H1 (cell line): ENCODE results near the gene ZMIZ1. TPM values are rescaled to one million over a fixed set of nuclear protein-coding genes. Genes with fewer than 3 reads are reported as not detected.

Experiments
- CTCF ChIA-PET: fragments of 300-600 bp; sonication (Branson Sonifier 250); formaldehyde crosslinking; loops from one replicate; lab custom pipeline; 2021; ENCODE audit not compliant: partially characterized antibody; lab: Charles Lee
- POLR2A ChIA-PET: fragments of 300-600 bp; sonication (Branson Sonifier 250); formaldehyde crosslinking; loops from one replicate; lab custom pipeline; 2021; ENCODE audit warnings: inconsistent platforms; ENCODE audit not compliant: partially characterized antibody; lab: Charles Lee
- DNase-seq, 2 experiments: peaks; one replicate each; pipeline versions ENCODE4 v3.0.0 to v3.0.0-alpha.2; 2010 to 2022; ENCODE audit warnings: low spot score in 2 of 2, low read depth in 1 of 2, mixed read lengths in 1 of 2
- FAIRE-seq: peaks from 2 replicates; lab custom pipeline; 2011; peaks lifted over from hg19 to GRCh38; lab: Jason Lieb, UNC
- H2AFZ ChIP-seq: 2 replicates; pipeline ENCODE4 v1.8.1; 2012; ENCODE audit warnings: low read length, inconsistent platforms
- H2AK5ac ChIP-seq: 2 replicates; pipeline ENCODE4 v1.6.1; 2013; ENCODE audit warnings: low read depth, low read length
- H2BK120ac ChIP-seq: replicated peaks from 2 replicates; pipeline ENCODE3; 2013; ENCODE audit warnings: low read depth, low read length, inconsistent platforms
- H2BK12ac ChIP-seq: 2 replicates; pipeline ENCODE4 v1.6.1; 2013; ENCODE audit warnings: low read depth, low read length
- H2BK15ac ChIP-seq: 2 replicates; pipeline ENCODE4 v1.6.1; 2013; ENCODE audit warnings: low read length
- H2BK20ac ChIP-seq: 2 replicates; pipeline ENCODE4 v1.6.1; 2013; ENCODE audit warnings: low read length
- H2BK5ac ChIP-seq: 2 replicates; pipeline ENCODE4 v1.6.1; 2013; ENCODE audit warnings: low read depth, low read length
- H3K14ac ChIP-seq: 2 replicates; pipeline ENCODE4 v1.6.1; 2013; ENCODE audit warnings: inconsistent platforms; ENCODE audit not compliant: insufficient read length
- H3K18ac ChIP-seq: 2 replicates; pipeline ENCODE4 v1.6.1; 2013; ENCODE audit warnings: low read length; ENCODE audit errors: extremely low read depth
- H3K23ac ChIP-seq: 2 replicates; pipeline ENCODE4 v1.6.1; 2013; ENCODE audit warnings: inconsistent platforms; ENCODE audit not compliant: insufficient read length
- H3K23me2 ChIP-seq: 2 replicates; pipeline ENCODE4 v1.6.1; 2013; ENCODE audit warnings: low read depth, low read length
- H3K27ac ChIP-seq: 2 replicates; pipeline ENCODE4 v1.6.1; 2011; ENCODE audit warnings: low read depth, low read length, inconsistent platforms
- H3K27me3 ChIP-seq, 4 experiments: replicated peaks in 1 of 4; 1 replicate in 1 of 4; 2 replicates in 3 of 4; pipeline versions ENCODE4 v1.6.1 to v1.8.1; 2011 to 2013; ENCODE audit warnings: low read length in 3 of 4, mild to moderate bottlenecking in 3 of 4, inconsistent platforms in 2 of 4, mixed read lengths in 2 of 4, moderate library complexity in 1 of 4; ENCODE audit not compliant: control insufficient read depth in 3 of 4, insufficient read depth in 3 of 4; ENCODE audit errors: extremely low read depth in 1 of 4
- H3K36me3 ChIP-seq, 4 experiments: 2 replicates each; pipeline versions ENCODE4 v1.6.1 to v1.8.1; 2011 to 2013; ENCODE audit warnings: mild to moderate bottlenecking in 4 of 4, low read length in 3 of 4, moderate library complexity in 2 of 4, control low read depth in 1 of 4, inconsistent platforms in 1 of 4; ENCODE audit not compliant: insufficient read depth in 4 of 4, control insufficient read depth in 2 of 4
- H3K4ac ChIP-seq: replicated peaks from 2 replicates; pipeline ENCODE3; 2013; ENCODE audit warnings: low read length, low read depth, mixed read lengths, inconsistent platforms; ENCODE audit not compliant: insufficient read length
- H3K4me1 ChIP-seq, 4 experiments: replicated peaks in 1 of 4; 1 replicate in 1 of 4; 2 replicates in 3 of 4; pipeline versions ENCODE4 v1.6.1 to v1.8.1; 2011 to 2013; ENCODE audit warnings: low read length in 3 of 4, inconsistent platforms in 2 of 4, mixed read lengths in 1 of 4; ENCODE audit not compliant: insufficient read depth in 4 of 4, control insufficient read depth in 3 of 4
- H3K4me2 ChIP-seq, 2 experiments: 2 replicates each; pipeline versions ENCODE4 v1.6.1 to v1.8.1; 2011 to 2013; ENCODE audit warnings: low read depth in 2 of 2, low read length in 2 of 2, control low read depth in 1 of 2, inconsistent platforms in 1 of 2, mild to moderate bottlenecking in 1 of 2; ENCODE audit not compliant: insufficient read depth in 1 of 2
- H3K4me3 ChIP-seq, 4 experiments: fragments of 200-600, 300-600 bp in 1 of 4; sonication (generic), shearing (Covaris generic), sonication (Bioruptor Twin) in 1 of 4; 2 replicates each; pipeline versions ENCODE4 v1.5.1 to v1.8.1; 2011 to 2016; ENCODE audit warnings: low read length in 4 of 4, low read depth in 3 of 4, control low read depth in 2 of 4, inconsistent platforms in 2 of 4, mild to moderate bottlenecking in 2 of 4, mixed read lengths in 1 of 4, moderate library complexity in 1 of 4; ENCODE audit not compliant: insufficient read depth in 2 of 4; ENCODE audit errors: extremely low read depth in 1 of 4
- H3K56ac ChIP-seq: replicated peaks from 2 replicates; pipeline ENCODE3; 2013; ENCODE audit warnings: low read depth, mild to moderate bottlenecking, mixed read lengths, low read length, inconsistent platforms; ENCODE audit not compliant: insufficient read length
- H3K79me1 ChIP-seq: 2 replicates; pipeline ENCODE4 v1.6.1; 2013; ENCODE audit warnings: low read depth, low read length, control low read depth
- H3K79me2 ChIP-seq, 2 experiments: 2 replicates each; pipeline versions ENCODE4 v1.6.1 to v1.8.1; 2012 to 2013; ENCODE audit warnings: low read length in 2 of 2, mild to moderate bottlenecking in 2 of 2, inconsistent platforms in 1 of 2; ENCODE audit not compliant: insufficient read depth in 2 of 2, control insufficient read depth in 1 of 2
- H3K9ac ChIP-seq, 4 experiments: replicated peaks in 1 of 4; 1 replicate in 1 of 4; 2 replicates in 3 of 4; pipeline versions ENCODE4 v1.6.1 to v1.8.1; 2011 to 2013; ENCODE audit warnings: low read depth in 3 of 4, low read length in 3 of 4, control low read depth in 2 of 4, mild to moderate bottlenecking in 2 of 4, moderate library complexity in 2 of 4, inconsistent platforms in 1 of 4; ENCODE audit errors: extremely low read depth in 1 of 4
- H3K9me3 ChIP-seq, 2 experiments: 2 replicates each; pipeline versions ENCODE4 v1.6.1 to v1.8.1; 2012 to 2013; ENCODE audit warnings: mild to moderate bottlenecking in 2 of 2, moderate library complexity in 2 of 2, control low read depth in 1 of 2, inconsistent platforms in 1 of 2, low read depth in 1 of 2, low read length in 1 of 2, mixed read lengths in 1 of 2; ENCODE audit not compliant: insufficient read depth in 2 of 2
- H4K20me1 ChIP-seq, 2 experiments: replicated peaks in 1 of 2; 2 replicates each; pipeline versions ENCODE3 to v1.8.1; 2011 to 2013; ENCODE audit warnings: inconsistent platforms in 2 of 2, low read length in 2 of 2, mild to moderate bottlenecking in 1 of 2; ENCODE audit not compliant: insufficient read depth in 2 of 2, control insufficient read depth in 1 of 2
- H4K5ac ChIP-seq: 2 replicates; pipeline ENCODE4 v1.6.1; 2013; ENCODE audit warnings: low read length, low read depth, mixed read lengths, inconsistent platforms; ENCODE audit not compliant: insufficient read length
- H4K8ac ChIP-seq: 2 replicates; pipeline ENCODE4 v1.8.0; 2013; ENCODE audit warnings: mild to moderate bottlenecking, moderate library complexity, low read length, inconsistent platforms; ENCODE audit not compliant: insufficient read depth; ENCODE audit errors: extremely low read depth
- H4K91ac ChIP-seq: replicated peaks from 2 replicates; pipeline ENCODE3; 2013; ENCODE audit warnings: low read length, mixed read lengths, inconsistent platforms; ENCODE audit not compliant: insufficient read length
- KDM1A ChIP-seq: fragments of 200-600, 300-600 bp; sonication (generic); IDR thresholded peaks from 2 replicates; pipeline ENCODE4 v1.7.1; 2016; ENCODE audit warnings: mild to moderate bottlenecking, low read length, borderline replicate concordance
- WGBS, 2 experiments: shearing (Covaris generic) in 1 of 2; methylation state at CpG; one replicate each; pipeline versions ENCODE4 v1.1.6 to v1.1.7; 2013 to 2015; ENCODE audit warnings: low lambda C conversion rate in 2 of 2, mixed read lengths in 2 of 2, inconsistent platforms in 1 of 2, low coverage in 1 of 2, missing lambda C conversion rate in 1 of 2; ENCODE audit not compliant: insufficient replicate concordance in 2 of 2, insufficient coverage in 1 of 2, insufficient read length in 1 of 2; ENCODE audit errors: extremely low coverage in 1 of 2, missing lambda C conversion rate in 1 of 2; 5-methylcytosine and 5-hydroxymethylcytosine counted together
- polyA plus RNA-seq, 7 experiments: library from polyadenylated mRNA; depleted of rRNA in 3 of 7; stranded (reverse) in 5 of 7; unstranded in 2 of 7; fragments of >200 nt in 5 of 7; fragments of 200-250 nt in 2 of 7; gene quantifications; 1 replicate in 5 of 7; 2 replicates in 1 of 7; 4 replicates in 1 of 7; pipeline versions ENCODE4 v1.2.1 to v1.2.3, GENCODE V29; 2011 to 2013; ENCODE audit warnings: missing spikeins in 2 of 7, mixed read lengths in 2 of 7
- total RNA-seq: library from RNA; stranded (reverse); fragmentation: NEBNext Ultra II Directional; extraction: Animal tissue kit (Norgen Biotek cat#: 25700); gene quantifications from 2 replicates; pipeline ENCODE4 v1.2.1, GENCODE V29; 2021

ZMIZ1 gene
- total and polyA plus RNA-seq, 2 of the 8 experiments (the other 6 are each of a cell fraction or from before 2014, with no cell fraction given), result 8.1 to 28.0 TPM

- no peaks in the 10 kb centered on the region for H3K9me3 ChIP-seq
- H4K8ac ChIP-seq, result no peak overlapping the region
- H3K27ac ChIP-seq, result no peak overlapping the region
- H3K4ac ChIP-seq, result no peak overlapping the region
- no peaks in the 10 kb centered on the region for H3K79me2 ChIP-seq
- WGBS, 2 experiments, result 86% methylated on average over 7 of the region's 7 CpGs; no CpG with 5 or more reads in 1 of the 2 experiments
- H3K56ac ChIP-seq, result no peak overlapping the region
- no peak overlapping the region for H2BK12ac ChIP-seq
- no peak overlapping the region for H2AFZ ChIP-seq
- H2BK120ac ChIP-seq, result no peak overlapping the region
- H4K5ac ChIP-seq, result no peak overlapping the region
- DNase-seq (no peak), FAIRE-seq (no peak)
- H3K23me2 ChIP-seq, result no peaks in the 10 kb centered on the region; the same call in 1 of the 2 replicates
- no peaks in the 10 kb centered on the region for H3K79me1 ChIP-seq
- H3K14ac ChIP-seq, result no peak overlapping the region
- H3K4me1 ChIP-seq, result peaks cover 0 to 2% (median 0%) of the 10 kb centered on the region in 4 experiments; a peak in 1 of 7 replicates
- no peak overlapping the region for H2BK15ac ChIP-seq
- H3K23ac ChIP-seq, result no peak overlapping the region
- ChIA-PET POLR2A (no interaction called here), CTCF (interaction anchor here (1.2 kb wide), 2 partner anchors 15 to 16 kb away, joined by 3 read pairs; no protein-coding TSS in a partner anchor)
- no peak overlapping the region for H2BK20ac ChIP-seq
- H3K18ac ChIP-seq, result no peak overlapping the region
- no peak overlapping the region for H3K4me2 ChIP-seq
- no peak overlapping the region for H3K4me3 ChIP-seq
- no peak overlapping the region for H3K9ac ChIP-seq
- no peak overlapping the region for H2AK5ac ChIP-seq
- H3K36me3 ChIP-seq, result peaks cover 6 to 54% (median 24%) of the 10 kb centered on the region in 4 experiments; a peak in 5 of 8 replicates
- H4K91ac ChIP-seq, result no peak overlapping the region
- H2BK5ac ChIP-seq, result no peak overlapping the region
- no peaks in the 10 kb centered on the region for H3K27me3 ChIP-seq
- H4K20me1 ChIP-seq, result peaks cover 6 to 12% of the 10 kb centered on the region in 2 experiments
- no peak for TF ChIP-seq KDM1A
Observed at GRCh38 chr10:79308016-79308415, 239.2 kb downstream of the ZMIZ1 start.
